OCI-LY7 (cell line): ENCODE measurements around the gene LRRC37A3.
"Not testable (repeated sequence)": the region's sequence is repeated elsewhere in the genome, so short reads cannot be mapped to it uniquely, and the experiment has no call there.

ENCODE experiments used
- EZH2phosphoT487 ChIP-seq: fragments of 200-600 bp; sonication (generic); IDR thresholded peaks from 2 replicates; pipeline ENCODE4 v1.6.1; 2018; ENCODE audit warnings: low read depth, borderline replicate concordance, mild to moderate bottlenecking, mixed run types, antibody characterized with exemption, low read length, moderate library complexity, mixed read lengths
- TF ChIP-seq, protein P1 (sequence below): fragments of 200-600 bp; sonication (generic); conservative IDR thresholded peaks from 2 replicates; pipeline ENCODE4 v1.5.1; 2014; ENCODE audit warnings: mild to moderate bottlenecking, antibody characterized with exemption, low read length, moderate library complexity, mixed read lengths

DNA sequence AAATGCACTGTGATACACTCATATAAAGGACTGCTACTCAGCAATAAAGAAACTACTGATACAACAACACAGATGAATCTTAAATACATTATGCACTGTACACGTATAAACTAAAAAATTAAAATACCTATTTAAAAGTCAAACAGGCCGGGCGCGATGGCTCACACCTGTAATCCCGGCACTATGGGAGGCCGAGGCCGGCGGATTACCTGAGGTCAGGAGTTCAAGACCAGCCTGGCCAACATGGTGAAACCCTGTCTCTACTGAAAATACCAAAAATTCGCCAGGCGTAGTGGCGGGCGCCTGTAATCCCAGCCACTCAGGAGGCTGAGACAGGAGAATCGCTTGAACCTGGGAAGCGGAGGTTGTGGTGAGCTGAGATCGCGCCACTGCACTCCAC lies 1.7 kb downstream of the LRRC37A3 start:
- TF ChIP-seq, protein P1, sequence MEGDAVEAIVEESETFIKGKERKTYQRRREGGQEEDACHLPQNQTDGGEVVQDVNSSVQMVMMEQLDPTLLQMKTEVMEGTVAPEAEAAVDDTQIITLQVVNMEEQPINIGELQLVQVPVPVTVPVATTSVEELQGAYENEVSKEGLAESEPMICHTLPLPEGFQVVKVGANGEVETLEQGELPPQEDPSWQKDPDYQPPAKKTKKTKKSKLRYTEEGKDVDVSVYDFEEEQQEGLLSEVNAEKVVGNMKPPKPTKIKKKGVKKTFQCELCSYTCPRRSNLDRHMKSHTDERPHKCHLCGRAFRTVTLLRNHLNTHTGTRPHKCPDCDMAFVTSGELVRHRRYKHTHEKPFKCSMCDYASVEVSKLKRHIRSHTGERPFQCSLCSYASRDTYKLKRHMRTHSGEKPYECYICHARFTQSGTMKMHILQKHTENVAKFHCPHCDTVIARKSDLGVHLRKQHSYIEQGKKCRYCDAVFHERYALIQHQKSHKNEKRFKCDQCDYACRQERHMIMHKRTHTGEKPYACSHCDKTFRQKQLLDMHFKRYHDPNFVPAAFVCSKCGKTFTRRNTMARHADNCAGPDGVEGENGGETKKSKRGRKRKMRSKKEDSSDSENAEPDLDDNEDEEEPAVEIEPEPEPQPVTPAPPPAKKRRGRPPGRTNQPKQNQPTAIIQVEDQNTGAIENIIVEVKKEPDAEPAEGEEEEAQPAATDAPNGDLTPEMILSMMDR = not testable (repeated sequence)
- not testable (repeated sequence) for TF ChIP-seq EZH2phosphoT487
